PC-3 (cell line): ENCODE results near the gene SLC25A47. TPM values are rescaled to one million over a fixed set of nuclear protein-coding genes. Genes with fewer than 3 reads are reported as not detected.

Source experiments
- ATAC-seq: fragments of 200-7000 bp; cut with Tn5 transposase; 2 replicates; pipeline ENCODE4 v1.9.1; 2020; ENCODE audit warnings: mild to moderate bottlenecking, moderate library complexity
- BruUV-seq: library from RNA; stranded (reverse); fragments of 400-500 nt; replicated peaks from 2 replicates; lab custom pipeline; 2021; lab: Mats Ljungman, UMichigan
- CTCF ChIA-PET: fragments of 300-600 bp; sonication (Branson Sonifier 250); formaldehyde crosslinking; loops from one replicate; lab custom pipeline; 2022; ENCODE audit warnings: antibody characterized with exemption; lab: Charles Lee
- POLR2A ChIA-PET: fragments of 300-600 bp; sonication (Branson Sonifier 250); formaldehyde crosslinking; loops from one replicate; lab custom pipeline; 2022; ENCODE audit warnings: antibody characterized with exemption; ENCODE audit not compliant: unreplicated experiment; lab: Charles Lee
- DNase-seq: peaks from one replicate; pipeline ENCODE4 v3.0.0-alpha.2; 2015
- H2AFZ ChIP-seq: fragments of 300-600 bp; sonication (generic); 2 replicates; pipeline ENCODE4 v1.6.0; 2016; ENCODE audit warnings: antibody characterized with exemption, low read length
- H3F3A ChIP-seq: fragments of 300-600 bp; sonication (generic); one replicate; pipeline ENCODE4 v1.6.0; 2017; ENCODE audit warnings: antibody characterized with exemption, low read length, control low read depth, mild to moderate bottlenecking; ENCODE audit not compliant: unreplicated experiment
- H3K27ac ChIP-seq: fragments of 300-600 bp; sonication (generic); 2 replicates; pipeline ENCODE4 v1.5.1; 2016; ENCODE audit warnings: mild to moderate bottlenecking, low read length
- H3K27me3 ChIP-seq: fragments of 300-600 bp; sonication (generic); 2 replicates; pipeline ENCODE4 v1.6.1; 2016; ENCODE audit warnings: low read length, mixed read lengths
- H3K36me3 ChIP-seq: fragments of 300-600 bp; sonication (generic); 2 replicates; pipeline ENCODE4 v1.6.1; 2016; ENCODE audit warnings: low read depth, mixed run types, low read length, mixed read lengths
- H3K4me1 ChIP-seq: fragments of 300-600 bp; sonication (generic); 2 replicates; pipeline ENCODE4 v1.5.1; 2016; ENCODE audit warnings: low read length; ENCODE audit not compliant: insufficient read depth
- H3K4me2 ChIP-seq: fragments of 300-600 bp; sonication (generic); 2 replicates; pipeline ENCODE4 v1.6.0; 2016; ENCODE audit warnings: low read length
- H3K4me3 ChIP-seq: fragments of 300-600 bp; sonication (generic); 2 replicates; pipeline ENCODE4 v1.5.1; 2016; ENCODE audit warnings: mild to moderate bottlenecking, low read length, mixed read lengths
- H3K79me2 ChIP-seq: fragments of 300-600 bp; sonication (generic); 2 replicates; pipeline ENCODE4 v1.6.1; 2017; ENCODE audit warnings: low read length, mixed read lengths
- H3K9ac ChIP-seq: fragments of 300-600 bp; sonication (generic); 2 replicates; pipeline ENCODE4 v1.6.0; 2016; ENCODE audit warnings: mild to moderate bottlenecking, low read length
- H3K9me2 ChIP-seq: fragments of 300-600 bp; sonication (generic); replicated peaks from 2 replicates; pipeline ENCODE4 v1.6.1; 2016; ENCODE audit warnings: mixed run types, low read length, mixed read lengths
- H3K9me3 ChIP-seq: fragments of 300-600 bp; sonication (generic); 2 replicates; pipeline ENCODE4 v1.6.1; 2016; ENCODE audit warnings: low read length, mixed read lengths
- H4K20me1 ChIP-seq: fragments of 300-600 bp; sonication (generic); 2 replicates; pipeline ENCODE4 v1.6.1; 2016; ENCODE audit warnings: low read length, mixed read lengths
- CTCF ChIP-seq: fragments of 300-600 bp; sonication (generic); conservative IDR thresholded peaks from 2 replicates; pipeline ENCODE4 v1.5.1; 2017; ENCODE audit warnings: antibody characterized with exemption, low read depth, mild to moderate bottlenecking, low read length
- EZH2 ChIP-seq: fragments of 300-600 bp; sonication (generic); IDR thresholded peaks from one replicate; pipeline ENCODE4 v1.6.1; 2017; ENCODE audit warnings: antibody characterized with exemption, mild to moderate bottlenecking, low read length; ENCODE audit not compliant: unreplicated experiment
- EZH2phosphoT487 ChIP-seq: fragments of 300-600 bp; sonication (generic); IDR thresholded peaks from 2 replicates; pipeline ENCODE4 v1.6.1; 2018; ENCODE audit warnings: mild to moderate bottlenecking, antibody characterized with exemption, low read length, borderline replicate concordance
- intact Hi-C: fragments of 100-400 bp; cut with micrococcal nuclease; formaldehyde crosslinking; loops from 2 replicates; pipeline ENCODE4 v1.9.0; 2023
- total RNA-seq: library from RNA; depleted of rRNA; stranded (reverse); fragments of >200 nt; gene quantifications from 2 replicates; pipeline ENCODE4 v1.2.3, GENCODE V29; 2014

The SLC25A47 gene
- total RNA-seq, 1 experiment from 2014 or later = 0.07 TPM

- no peaks in the 10 kb centered on the region for H3K4me1 ChIP-seq
- H3F3A ChIP-seq = peaks cover 4% of the 10 kb centered on the region
- no peak for ATAC-seq
- no peaks in the 10 kb centered on the region for H3K9me3 ChIP-seq
- H3K4me2 ChIP-seq = no peak overlapping the region
- no peak overlapping the region for H2AFZ ChIP-seq
- H3K9me2 ChIP-seq = no peaks in the 10 kb centered on the region
- H3K79me2 ChIP-seq = peaks cover 70% of the 10 kb centered on the region
- no peak for DNase-seq
- intact Hi-C loops = no loop called here
- POLR2A ChIA-PET = no interaction called here
- H4K20me1 ChIP-seq = peaks cover 24% of the 10 kb centered on the region; the same call in 1 of the 2 replicates
- no peak overlapping the region for H3K27ac ChIP-seq
- no peak for TF ChIP-seq EZH2phosphoT487
- TF ChIP-seq CTCF = no peak
- TF ChIP-seq EZH2 = no peak
- no peaks in the 10 kb centered on the region for H3K27me3 ChIP-seq
- peaks cover 24% of the 10 kb centered on the region; the same call in 1 of the 2 replicates for H3K36me3 ChIP-seq
- no peak overlapping the region for H3K9ac ChIP-seq
- no TSS peak for BruUV-seq
- no peak overlapping the region for H3K4me3 ChIP-seq
- CTCF ChIA-PET = no interaction called here
These were observed 43.6 kb upstream of the SLC25A47 start for GRCh38 chr14:100279563-100279962.

- Histone ChIP-seq H4K20me1 (peaks cover 10% of the 10 kb centered on the region; the same call in 1 of the 2 replicates), H3K27me3 (no peaks in the 10 kb centered on the region), H3K4me1 (0 out of 2 replicates have a peak, but pooled peaks cover 3% of the 10 kb centered on the region), H2AFZ (no peak overlapping the region), H3K27ac (no peak overlapping the region), H3K4me3 (no peak overlapping the region), H3K36me3 (peaks cover 11% of the 10 kb centered on the region; the same call in 1 of the 2 replicates), H3F3A (peaks cover 4% of the 10 kb centered on the region), H3K4me2 (no peak overlapping the region), H3K79me2 (peaks cover 51% of the 10 kb centered on the region), H3K9me3 (no peaks in the 10 kb centered on the region), H3K9me2 (no peaks in the 10 kb centered on the region), H3K9ac (no peak overlapping the region)
- intact Hi-C loops = no loop called here
- no TSS peak for BruUV-seq
- ChIA-PET POLR2A (no interaction called here), CTCF (no interaction called here)
- DNase-seq (no peak), ATAC-seq (no peak)
- TF ChIP-seq CTCF (no peak), EZH2phosphoT487 (no peak), EZH2 (no peak)
These were observed 41.7 kb upstream of the SLC25A47 start for GRCh38 chr14:100281286-100282082.

GRCh38 chr14:100282083-100282350 lies 41.1 kb upstream of the SLC25A47 start:
- no peak for ATAC-seq
- Histone ChIP-seq H3K27me3 (no peaks in the 10 kb centered on the region), H3K4me3 (no peak overlapping the region), H4K20me1 (0 out of 2 replicates have a peak, but pooled peaks cover 6% of the 10 kb centered on the region), H3K9ac (no peak overlapping the region), H3K4me1 (0 out of 2 replicates have a peak, but pooled peaks cover 3% of the 10 kb centered on the region), H3K79me2 (peaks cover 46% of the 10 kb centered on the region), H3K4me2 (no peak overlapping the region), H2AFZ (no peak overlapping the region), H3F3A (peaks cover 4% of the 10 kb centered on the region), H3K27ac (no peak overlapping the region), H3K36me3 (peaks cover 8% of the 10 kb centered on the region; the same call in 1 of the 2 replicates), H3K9me3 (no peaks in the 10 kb centered on the region), H3K9me2 (no peaks in the 10 kb centered on the region)
- TF ChIP-seq EZH2phosphoT487 = no peak
- no peak for TF ChIP-seq EZH2
- no peak for TF ChIP-seq CTCF
- DNase-seq = no peak
- BruUV-seq = no TSS peak
- intact Hi-C loops = no loop called here
- CTCF ChIA-PET = no interaction called here
- POLR2A ChIA-PET = no interaction called here
